Activated CD8-positive, alpha-beta memory T cell treated with anti-CD3 and anti-CD28 coated beads, Interleukin-2, amount 50 U/mL, for 1 hour (primary cell): ENCODE measurements around the gene RAN.
"Not testable (repeated sequence)": the region's sequence is repeated elsewhere in the genome, so short reads cannot be mapped to it uniquely, and the experiment has no call there.

ENCODE experiments used
- DNase-seq: peaks from one replicate; pipeline ENCODE4 v3.0.0-alpha.2; 2020; ENCODE audit errors: extremely low read depth

RAN gene

GRCh38 chr12:130878193-130879185 is 6.6 kb downstream of the RAN start:
- DNase-seq: no peak

- DNase-seq: no peak
These were observed 7.4 kb downstream of the RAN start for GRCh38 chr12:130879212-130879686.

- DNase-seq: no peak
These were observed 8.0 kb downstream of the RAN start for GRCh38 chr12:130879781-130880389.

GRCh38 chr12:130880411-130880885 is 8.6 kb downstream of the RAN start:
- DNase-seq: no peak

- no peak for DNase-seq
These were observed 9.2 kb downstream of the RAN start for GRCh38 chr12:130881046-130881445.

- DNase-seq: no peak
These were observed 9.7 kb downstream of the RAN start for GRCh38 chr12:130881548-130881947.

GRCh38 chr12:130887190-130887589 is 15.3 kb downstream of the RAN start:
- not testable (repeated sequence) for DNase-seq

GRCh38 chr12:130904064-130904463 is 32.2 kb downstream of the RAN start:
- no peak for DNase-seq

GRCh38 chr12:130904936-130905455 is 33.1 kb downstream of the RAN start:
- not testable (repeated sequence) for DNase-seq

GRCh38 chr12:130909111-130909510 is 37.2 kb downstream of the RAN start:
- no peak for DNase-seq

- DNase-seq: no peak
These were observed 39.3 kb downstream of the RAN start for GRCh38 chr12:130911193-130911592.

- DNase-seq: no peak
These were observed 40.1 kb downstream of the RAN start for GRCh38 chr12:130911933-130912332.

- no peak for DNase-seq
These were observed 44.5 kb downstream of the RAN start for GRCh38 chr12:130916241-130916911.

- DNase-seq: no peak
These were observed 45.7 kb downstream of the RAN start for GRCh38 chr12:130917607-130918006.

- no peak for DNase-seq
These were observed 47.2 kb downstream of the RAN start for GRCh38 chr12:130919086-130919485.

- DNase-seq: no peak
These were observed 48.3 kb downstream of the RAN start for GRCh38 chr12:130920119-130920703.

GRCh38 chr12:130920723-130921381 is 49.0 kb downstream of the RAN start:
- DNase-seq: no peak

- no peak for DNase-seq
These were observed 50.7 kb downstream of the RAN start for GRCh38 chr12:130922511-130922953.

GRCh38 chr12:130924966-130925665 is 53.2 kb downstream of the RAN start:
- DNase-seq: no peak

- no peak for DNase-seq
These were observed 53.8 kb downstream of the RAN start for GRCh38 chr12:130925666-130926015.
